Activated T-cell treated with anti-CD3 and anti-CD28 coated beads, Interleukin-2, amount 50 U/mL, for 24 hours (primary cell): ENCODE results near the gene CCDC69.
"Not testable (repeated sequence)": the region's sequence is repeated elsewhere in the genome, so short reads cannot be mapped to it uniquely, and the experiment has no call there.

Experiments used
- DNase-seq: peaks from one replicate; pipeline ENCODE4 v3.0.0-alpha.2; 2020
- H3K27ac Mint-ChIP-seq: 2 replicates; pipeline ENCODE4 v1.8.0; 2020; ENCODE audit warnings: mild to moderate bottlenecking, mixed read lengths
- H3K27me3 Mint-ChIP-seq: 2 replicates; pipeline ENCODE4 v1.8.0; 2020; ENCODE audit warnings: mixed read lengths
- H3K36me3 Mint-ChIP-seq: 2 replicates; pipeline ENCODE4 v1.8.0; 2020; ENCODE audit warnings: low read depth, mixed read lengths
- H3K4me1 Mint-ChIP-seq: 2 replicates; pipeline ENCODE4 v1.8.0; 2020; ENCODE audit warnings: low read depth, mixed read lengths
- H3K4me3 Mint-ChIP-seq: 2 replicates; pipeline ENCODE4 v1.8.0; 2020; ENCODE audit warnings: mild to moderate bottlenecking, moderate library complexity, mixed read lengths
- H3K9me3 Mint-ChIP-seq: 2 replicates; pipeline ENCODE4 v1.8.0; 2020; ENCODE audit warnings: mixed read lengths

CCDC69 gene

DNA sequence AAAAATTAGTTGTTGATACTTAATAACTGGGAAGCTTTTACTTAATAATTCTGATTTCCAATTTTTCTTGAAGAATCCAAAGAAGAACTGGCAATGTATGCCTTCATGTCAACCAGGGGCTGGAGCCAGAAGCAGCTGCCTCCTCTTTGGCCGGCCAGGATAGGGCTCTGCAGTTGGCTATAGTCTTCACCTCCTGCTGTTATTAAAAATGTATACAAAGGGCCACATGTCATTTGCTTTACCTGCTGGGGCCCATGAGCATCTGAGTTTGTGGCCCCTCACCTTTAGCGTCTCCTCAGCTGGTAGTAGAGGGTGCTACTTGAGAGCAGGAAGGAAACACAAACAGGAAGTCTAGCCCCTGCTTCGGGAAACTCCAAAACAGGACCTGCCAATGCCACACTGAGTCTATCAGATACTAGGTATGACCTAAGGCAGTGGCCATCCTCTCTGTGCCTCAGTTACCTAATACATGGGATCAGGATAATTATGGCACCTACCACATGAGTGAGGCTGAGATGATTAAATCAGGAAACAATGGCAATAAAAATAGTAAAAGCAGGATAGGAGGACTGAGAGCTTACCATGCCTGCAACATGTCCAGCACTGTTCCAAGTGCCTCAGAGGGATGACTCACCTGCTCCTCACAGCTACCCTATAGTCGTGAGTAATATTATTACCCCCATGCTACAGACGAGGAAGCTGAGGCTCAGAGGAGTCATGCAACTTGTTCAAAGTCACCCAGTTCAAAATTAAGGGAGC is 21.3 kb downstream of the CCDC69 start:
- Mint-ChIP-seq H3K36me3 (peaks cover 45% of the 10 kb centered on the region), H3K9me3 (no peaks in the 10 kb centered on the region), H3K27me3 (no peaks in the 10 kb centered on the region), H3K4me1 (peaks cover 46% of the 10 kb centered on the region), H3K4me3 (peak overlapping the region; percentile 38), H3K27ac (peak overlapping the region; percentile 89)
- peak; percentile 41 for DNase-seq

DNA sequence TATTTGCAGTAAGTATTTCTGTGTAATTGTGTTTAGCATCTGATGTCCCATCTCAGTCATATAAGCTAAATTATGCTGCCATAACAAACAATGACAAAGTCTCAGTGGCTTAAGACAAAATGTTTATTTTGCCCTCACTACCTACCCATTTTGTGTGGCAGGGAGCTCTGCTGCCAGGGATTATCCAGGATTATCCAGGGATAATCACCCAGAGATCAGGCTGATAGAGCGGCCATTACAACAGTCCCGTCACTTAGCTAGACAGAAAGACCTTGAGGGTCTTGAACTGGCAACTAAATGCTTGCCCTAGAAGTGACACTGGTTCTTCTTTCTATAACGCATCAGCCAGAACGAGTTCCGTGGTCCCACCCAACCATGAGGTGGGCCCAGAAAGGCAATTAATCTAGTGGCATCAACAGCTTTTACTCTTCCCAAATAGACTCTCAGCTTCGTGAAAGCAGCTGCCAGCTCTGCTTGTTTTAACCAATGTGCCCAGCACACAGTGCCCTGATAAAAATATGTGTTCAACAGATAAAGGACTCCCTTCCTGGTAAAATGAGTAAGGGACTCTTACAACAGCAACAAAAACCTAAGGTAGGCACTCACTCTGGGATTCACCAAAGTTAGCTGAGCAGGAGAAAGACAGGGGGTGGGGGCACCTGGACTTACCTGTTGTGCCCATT is 22.8 kb downstream of the CCDC69 start:
- H3K4me3 Mint-ChIP-seq: no peak overlapping the region
- H3K27ac Mint-ChIP-seq: peak overlapping the region; percentile 66
- peaks cover 58% of the 10 kb centered on the region for H3K36me3 Mint-ChIP-seq
- H3K4me1 Mint-ChIP-seq: peaks cover 56% of the 10 kb centered on the region
- H3K9me3 Mint-ChIP-seq: no peaks in the 10 kb centered on the region
- DNase-seq: peak; percentile 9
- H3K27me3 Mint-ChIP-seq: no peaks in the 10 kb centered on the region

GRCh38 chr5:151199581-151200185 is 24.2 kb downstream of the CCDC69 start:
- no peaks in the 10 kb centered on the region for H3K27me3 Mint-ChIP-seq
- peaks cover 56% of the 10 kb centered on the region for H3K4me1 Mint-ChIP-seq
- no peaks in the 10 kb centered on the region for H3K9me3 Mint-ChIP-seq
- H3K4me3 Mint-ChIP-seq: no peak overlapping the region
- H3K36me3 Mint-ChIP-seq: peaks cover 64% of the 10 kb centered on the region
- peak; percentile 11 for DNase-seq
- peak overlapping the region; percentile 51 for H3K27ac Mint-ChIP-seq

DNA sequence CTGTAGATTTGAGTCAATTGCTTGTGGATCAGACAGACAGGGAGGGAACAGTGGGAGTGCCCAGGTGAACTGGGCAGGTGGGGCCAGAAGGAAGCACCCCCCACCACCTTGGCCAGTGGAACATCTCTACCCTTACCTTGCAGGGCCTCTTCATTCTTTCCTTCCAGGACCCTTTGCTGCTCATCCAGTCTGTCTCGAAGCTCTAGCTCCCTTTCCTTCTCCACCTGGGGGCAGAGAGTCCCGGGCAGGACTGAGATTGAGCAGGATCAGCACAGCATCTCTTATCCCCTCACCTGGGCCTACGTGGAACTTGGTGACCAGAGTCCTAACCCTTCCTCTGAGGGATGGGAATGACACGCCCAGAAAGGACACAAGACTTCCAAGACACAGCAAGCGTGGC is 25.0 kb downstream of the CCDC69 start:
- Mint-ChIP-seq H3K27ac (peak overlapping the region; percentile 51), H3K9me3 (no peaks in the 10 kb centered on the region), H3K27me3 (no peaks in the 10 kb centered on the region), H3K36me3 (peaks cover 70% of the 10 kb centered on the region), H3K4me3 (no peak overlapping the region), H3K4me1 (peaks cover 56% of the 10 kb centered on the region)
- DNase-seq: peak; percentile 16

DNA sequence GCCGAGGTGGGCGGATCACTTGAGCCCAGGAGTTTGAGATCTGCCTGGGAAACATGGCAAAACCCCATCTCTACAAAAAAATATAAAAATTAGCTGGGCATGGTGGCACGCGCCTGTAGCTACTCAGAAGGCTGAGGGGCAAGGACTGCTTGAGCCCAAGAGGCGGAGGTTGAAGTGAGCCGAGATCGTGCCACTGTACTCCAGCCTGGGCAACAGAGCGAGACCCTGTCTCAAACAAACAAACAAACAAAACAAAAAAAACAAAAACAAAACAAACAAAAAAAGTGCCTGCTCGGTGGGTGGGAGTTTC is 26.6 kb downstream of the CCDC69 start:
- not testable (repeated sequence) for H3K27me3 Mint-ChIP-seq, H3K9me3 Mint-ChIP-seq, H3K4me3 Mint-ChIP-seq
- Mint-ChIP-seq H3K36me3 (peaks cover 81% of the 10 kb centered on the region), H3K4me1 (peaks cover 55% of the 10 kb centered on the region), H3K27ac (peak overlapping the region; percentile 74)
- DNase-seq: peak; percentile 1

- Mint-ChIP-seq H3K4me3 (no peak overlapping the region), H3K9me3 (peaks cover 3% of the 10 kb centered on the region), H3K27ac (peak overlapping the region; percentile 74), H3K27me3 (no peaks in the 10 kb centered on the region), H3K36me3 (peaks cover 83% of the 10 kb centered on the region), H3K4me1 (peaks cover 58% of the 10 kb centered on the region)
- DNase-seq: peak; percentile 22
Observed at GRCh38 chr5:151196556-151197290, 27.2 kb downstream of the CCDC69 start.

- DNase-seq: peak; percentile 33
- Mint-ChIP-seq H3K4me1 (peaks cover 64% of the 10 kb centered on the region), H3K27ac (peak overlapping the region; percentile 74), H3K9me3 (peaks cover 3% of the 10 kb centered on the region), H3K36me3 (peaks cover 84% of the 10 kb centered on the region), H3K4me3 (no peak overlapping the region), H3K27me3 (no peaks in the 10 kb centered on the region)
Observed at GRCh38 chr5:151195622-151196021, 28.3 kb downstream of the CCDC69 start.

DNA sequence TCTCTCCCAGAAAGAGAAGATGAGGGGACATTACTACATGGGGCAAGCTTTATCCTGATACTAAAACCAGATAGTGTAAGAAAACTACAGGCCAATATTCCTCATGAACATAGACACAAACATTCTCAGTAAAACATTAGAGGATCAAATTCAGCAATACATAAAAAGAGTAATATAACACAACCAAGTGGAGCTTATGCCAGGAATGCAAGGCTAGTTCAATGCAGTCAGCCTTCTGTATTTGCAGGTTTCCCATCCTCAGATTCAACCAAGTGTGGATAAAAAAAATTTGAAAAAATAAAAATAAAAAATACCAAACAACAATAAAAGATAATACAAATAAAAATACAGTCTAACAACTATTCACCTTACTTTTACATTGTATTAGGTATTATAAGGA is 31.3 kb downstream of the CCDC69 start:
- DNase-seq: no peak
- peaks cover 73% of the 10 kb centered on the region for H3K4me1 Mint-ChIP-seq
- no peak overlapping the region for H3K27ac Mint-ChIP-seq
- H3K27me3 Mint-ChIP-seq: no peaks in the 10 kb centered on the region
- H3K9me3 Mint-ChIP-seq: peaks cover 15% of the 10 kb centered on the region
- no peak overlapping the region for H3K4me3 Mint-ChIP-seq
- H3K36me3 Mint-ChIP-seq: peaks cover 86% of the 10 kb centered on the region

- Mint-ChIP-seq H3K27ac (peak overlapping the region; percentile 63), H3K27me3 (no peaks in the 10 kb centered on the region), H3K9me3 (peaks cover 15% of the 10 kb centered on the region), H3K4me1 (peaks cover 65% of the 10 kb centered on the region), H3K4me3 (no peak overlapping the region), H3K36me3 (peaks cover 87% of the 10 kb centered on the region)
- peak; percentile 3 for DNase-seq
Observed at GRCh38 chr5:151191661-151192060, 32.2 kb downstream of the CCDC69 start.

DNA sequence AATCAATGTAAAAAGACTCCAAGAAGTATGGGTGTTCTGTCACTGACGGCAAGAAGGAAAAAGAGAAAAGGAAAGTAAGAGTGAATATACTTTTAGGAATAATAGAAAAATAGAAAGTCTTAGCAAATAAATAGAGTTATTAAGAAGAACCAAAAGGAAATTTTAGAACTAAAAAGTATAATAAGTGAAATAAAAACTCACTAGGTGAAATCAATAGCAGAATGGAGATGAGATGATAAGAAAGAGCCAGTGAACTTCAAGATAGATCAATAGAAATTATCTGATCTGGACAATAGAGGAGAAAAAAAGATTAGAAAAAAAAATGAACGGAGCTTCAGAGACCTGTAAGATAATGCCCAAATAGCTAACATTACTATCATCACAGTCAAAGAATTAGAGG is 34.7 kb downstream of the CCDC69 start:
- Mint-ChIP-seq H3K27me3 (no peaks in the 10 kb centered on the region), H3K9me3 (peaks cover 15% of the 10 kb centered on the region), H3K27ac (no peak overlapping the region), H3K4me1 (peaks cover 50% of the 10 kb centered on the region), H3K36me3 (peaks cover 89% of the 10 kb centered on the region), H3K4me3 (no peak overlapping the region)
- DNase-seq: no peak

DNA sequence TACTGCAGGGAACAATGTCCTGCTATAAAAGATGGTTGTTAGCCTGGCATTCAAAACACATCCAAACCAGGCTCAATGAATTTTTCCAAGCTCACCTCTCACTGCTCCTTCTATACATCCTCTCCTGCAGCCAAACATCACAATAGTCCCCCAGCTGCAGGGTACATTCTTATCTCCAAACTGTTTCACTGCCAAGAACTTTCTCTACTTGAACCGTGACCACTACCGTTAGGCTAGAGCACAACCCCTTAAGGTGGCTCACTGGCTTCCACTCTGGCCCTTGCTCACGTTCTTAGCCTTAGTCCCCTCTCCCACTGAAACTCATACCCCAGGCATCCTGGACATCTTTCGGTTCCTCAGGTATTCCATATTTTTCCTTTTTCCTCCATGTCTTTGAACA is 37.4 kb downstream of the CCDC69 start:
- peaks cover 36% of the 10 kb centered on the region for H3K4me1 Mint-ChIP-seq
- peaks cover 12% of the 10 kb centered on the region for H3K9me3 Mint-ChIP-seq
- H3K27ac Mint-ChIP-seq: no peak overlapping the region
- no peak overlapping the region for H3K4me3 Mint-ChIP-seq
- H3K36me3 Mint-ChIP-seq: peaks cover 90% of the 10 kb centered on the region
- H3K27me3 Mint-ChIP-seq: no peaks in the 10 kb centered on the region
- DNase-seq: peak; percentile 3

- H3K36me3 Mint-ChIP-seq: peaks cover 89% of the 10 kb centered on the region
- no peak for DNase-seq
- no peaks in the 10 kb centered on the region for H3K27me3 Mint-ChIP-seq
- peak overlapping the region; percentile 20 for H3K27ac Mint-ChIP-seq
- peaks cover 12% of the 10 kb centered on the region for H3K9me3 Mint-ChIP-seq
- peaks cover 32% of the 10 kb centered on the region for H3K4me1 Mint-ChIP-seq
- no peak overlapping the region for H3K4me3 Mint-ChIP-seq
Observed at GRCh38 chr5:151186052-151186451, 37.8 kb downstream of the CCDC69 start.

- peak; percentile 7 for DNase-seq
- peak overlapping the region; percentile 50 for H3K27ac Mint-ChIP-seq
- H3K4me3 Mint-ChIP-seq: no peak overlapping the region
- H3K9me3 Mint-ChIP-seq: peaks cover 6% of the 10 kb centered on the region
- H3K27me3 Mint-ChIP-seq: no peaks in the 10 kb centered on the region
- peaks cover 19% of the 10 kb centered on the region for H3K4me1 Mint-ChIP-seq
- peaks cover 82% of the 10 kb centered on the region for H3K36me3 Mint-ChIP-seq
Observed at GRCh38 chr5:151184316-151185042, 39.4 kb downstream of the CCDC69 start.
